LNCAP (cell line): ENCODE measurements around the gene ACVR1.

ENCODE experiments used
- CTCF ChIP-seq: fragments of 450-650 bp; IDR thresholded peaks from 2 replicates; pipeline ENCODE4 v1.5.1; 2017; ENCODE audit warnings: mild to moderate bottlenecking

Gene ACVR1

GRCh38 chr2:157840568-157841156 is 35.5 kb downstream of the ACVR1 start:
- no peak for TF ChIP-seq CTCF

- TF ChIP-seq CTCF: no peak
These were observed 36.3 kb downstream of the ACVR1 start for GRCh38 chr2:157839822-157840221.

GRCh38 chr2:157839162-157839801 is 36.8 kb downstream of the ACVR1 start:
- no peak for TF ChIP-seq CTCF

GRCh38 chr2:157838442-157839161 is 37.5 kb downstream of the ACVR1 start:
- no peak for TF ChIP-seq CTCF

- no peak for TF ChIP-seq CTCF
These were observed 38.2 kb downstream of the ACVR1 start for GRCh38 chr2:157837851-157838441.

- no peak for TF ChIP-seq CTCF
These were observed 39.6 kb downstream of the ACVR1 start for GRCh38 chr2:157836531-157836930.

GRCh38 chr2:157835425-157835824 is 40.7 kb downstream of the ACVR1 start:
- TF ChIP-seq CTCF: no peak
